Activated CD4-positive, alpha-beta memory T cell treated with anti-CD3 and anti-CD28 coated beads, Interleukin-2, amount 10 ng/mL, durations not matched to agents 7 days and 5 days (primary cell): ENCODE results near the gene SC5D. TPM values are rescaled to one million over a fixed set of nuclear protein-coding genes. Genes with fewer than 3 reads are reported as not detected.

Experiments used
- CTCF ChIA-PET: fragments of 350-600 bp; sonication (Branson Sonifier 250); formaldehyde crosslinking; loops from one replicate; lab custom pipeline; 2021; ENCODE audit warnings: antibody characterized with exemption, inconsistent platforms; lab: Charles Lee
- POLR2A ChIA-PET: fragments of 350-600 bp; sonication (Branson Sonifier 250); formaldehyde crosslinking; loops from one replicate; lab custom pipeline; 2021; ENCODE audit warnings: antibody characterized with exemption; lab: Charles Lee
- DNase-seq: peaks from one replicate; pipeline ENCODE4 v3.0.0-alpha.2; 2020
- H3K27ac Mint-ChIP-seq: one replicate; pipeline ENCODE4 v1.8.0; 2021; ENCODE audit warnings: mild to moderate bottlenecking, mixed read lengths
- H3K27me3 Mint-ChIP-seq: one replicate; pipeline ENCODE4 v1.8.0; 2021; ENCODE audit warnings: mixed read lengths
- H3K36me3 Mint-ChIP-seq: one replicate; pipeline ENCODE4 v1.8.0; 2021; ENCODE audit warnings: low read depth, mixed read lengths
- H3K4me1 Mint-ChIP-seq: one replicate; pipeline ENCODE4 v1.8.0; 2021; ENCODE audit warnings: mixed read lengths
- H3K4me3 Mint-ChIP-seq: one replicate; pipeline ENCODE4 v1.8.0; 2021; ENCODE audit warnings: mild to moderate bottlenecking, mixed read lengths
- H3K9me3 Mint-ChIP-seq: one replicate; pipeline ENCODE4 v1.8.0; 2021; ENCODE audit warnings: mixed read lengths
- total RNA-seq, 2 experiments: library from RNA; stranded (reverse); gene quantifications; one replicate each; pipeline ENCODE4 v1.2.3, GENCODE V29; 2021

Gene SC5D
- total RNA-seq, 2 experiments from 2014 or later = 28.5 to 29.4 TPM

GRCh38 chr11:121323046-121323607, 30.6 kb downstream of the SC5D start:
- Mint-ChIP-seq H3K9me3 (no peaks in the 10 kb centered on the region), H3K4me1 (peaks cover 28% of the 10 kb centered on the region), H3K27ac (no peak overlapping the region), H3K4me3 (no peak overlapping the region), H3K36me3 (no peaks in the 10 kb centered on the region), H3K27me3 (peaks cover 8% of the 10 kb centered on the region)
- POLR2A ChIA-PET = no interaction called here
- DNase-seq = no peak
- CTCF ChIA-PET = interaction anchor here (1.2 to 2.2 kb wide), 2 partner anchors 128 to 268 kb away, joined by 4 to 5 read pairs; no protein-coding TSS in a partner anchor

GRCh38 chr11:121326230-121326629, 33.7 kb downstream of the SC5D start:
- CTCF ChIA-PET = no interaction called here
- H3K27me3 Mint-ChIP-seq = peaks cover 11% of the 10 kb centered on the region
- no peak for DNase-seq
- H3K27ac Mint-ChIP-seq = no peak overlapping the region
- POLR2A ChIA-PET = interaction anchor here (1.5 kb wide), 1 partner anchor 155 kb away, joined by 3 read pairs; no protein-coding TSS in a partner anchor
- H3K4me1 Mint-ChIP-seq = peaks cover 12% of the 10 kb centered on the region
- no peak overlapping the region for H3K4me3 Mint-ChIP-seq
- H3K9me3 Mint-ChIP-seq = no peaks in the 10 kb centered on the region
- H3K36me3 Mint-ChIP-seq = no peaks in the 10 kb centered on the region

- H3K27me3 Mint-ChIP-seq = peaks cover 12% of the 10 kb centered on the region
- no peaks in the 10 kb centered on the region for H3K36me3 Mint-ChIP-seq
- peaks cover 3% of the 10 kb centered on the region for H3K4me1 Mint-ChIP-seq
- CTCF ChIA-PET = interaction anchor here (1.0 to 1.2 kb wide), 2 partner anchors 79 to 123 kb away, joined by 3 to 6 read pairs; no protein-coding TSS in a partner anchor
- POLR2A ChIA-PET = interaction anchor here (1.1 to 1.5 kb wide), 3 partner anchors 122 to 154 kb away, joined by 3 to 4 read pairs (median 3); no protein-coding TSS in a partner anchor
- no peak for DNase-seq
- H3K9me3 Mint-ChIP-seq = no peaks in the 10 kb centered on the region
- H3K4me3 Mint-ChIP-seq = no peak overlapping the region
- no peak overlapping the region for H3K27ac Mint-ChIP-seq
Observed at GRCh38 chr11:121327553-121327952, 35.0 kb downstream of the SC5D start.

GRCh38 chr11:121328176-121328966, 35.8 kb downstream of the SC5D start:
- peak; percentile 60 for DNase-seq
- ChIA-PET POLR2A (interaction anchor here (0.6 to 1.2 kb wide), 5 partner anchors 8 to 123 kb away, joined by 3 to 4 read pairs (median 3); no protein-coding TSS in a partner anchor), CTCF (interaction anchor here (1.2 kb wide), 1 partner anchor 123 kb away, joined by 6 read pairs; no protein-coding TSS in a partner anchor)
- no peaks in the 10 kb centered on the region for H3K9me3 Mint-ChIP-seq
- peaks cover 13% of the 10 kb centered on the region for H3K27me3 Mint-ChIP-seq
- H3K36me3 Mint-ChIP-seq = no peaks in the 10 kb centered on the region
- no peak overlapping the region for H3K27ac Mint-ChIP-seq
- H3K4me1 Mint-ChIP-seq = peaks cover 3% of the 10 kb centered on the region
- no peak overlapping the region for H3K4me3 Mint-ChIP-seq

- peak; percentile 31 for DNase-seq
- CTCF ChIA-PET = no interaction called here
Observed at GRCh38 chr11:121328967-121329679, 36.6 kb downstream of the SC5D start.

GRCh38 chr11:121329781-121330395, 37.3 kb downstream of the SC5D start:
- no peak for DNase-seq
- Mint-ChIP-seq H3K27ac (no peak overlapping the region), H3K4me3 (no peak overlapping the region), H3K9me3 (no peaks in the 10 kb centered on the region), H3K27me3 (peaks cover 20% of the 10 kb centered on the region), H3K36me3 (no peaks in the 10 kb centered on the region), H3K4me1 (peaks cover 7% of the 10 kb centered on the region)
- CTCF ChIA-PET = no interaction called here
- POLR2A ChIA-PET = no interaction called here

More at GRCh38 chr11:121328967-121329679, 36.6 kb downstream of the SC5D start:
- H3K4me1 Mint-ChIP-seq = peaks cover 3% of the 10 kb centered on the region
- no peak overlapping the region for H3K4me3 Mint-ChIP-seq
- POLR2A ChIA-PET = interaction anchor here (0.6 to 1.2 kb wide), 4 partner anchors 8 to 120 kb away, joined by 3 to 4 read pairs (median 4); no protein-coding TSS in a partner anchor
- no peak overlapping the region for H3K27ac Mint-ChIP-seq
- H3K36me3 Mint-ChIP-seq = no peaks in the 10 kb centered on the region
- H3K9me3 Mint-ChIP-seq = no peaks in the 10 kb centered on the region
- H3K27me3 Mint-ChIP-seq = peaks cover 18% of the 10 kb centered on the region

- no peaks in the 10 kb centered on the region for H3K9me3 Mint-ChIP-seq
- ChIA-PET CTCF (no interaction called here), POLR2A (no interaction called here)
- H3K36me3 Mint-ChIP-seq = no peaks in the 10 kb centered on the region
- DNase-seq = no peak
- H3K27ac Mint-ChIP-seq = no peak overlapping the region
- peaks cover 6% of the 10 kb centered on the region for H3K4me1 Mint-ChIP-seq
- peaks cover 18% of the 10 kb centered on the region for H3K27me3 Mint-ChIP-seq
- H3K4me3 Mint-ChIP-seq = no peak overlapping the region
Observed at GRCh38 chr11:121330614-121331435, 38.3 kb downstream of the SC5D start.

- Mint-ChIP-seq H3K9me3 (no peaks in the 10 kb centered on the region), H3K27me3 (peaks cover 18% of the 10 kb centered on the region), H3K4me1 (peaks cover 43% of the 10 kb centered on the region), H3K27ac (no peak overlapping the region), H3K36me3 (no peaks in the 10 kb centered on the region), H3K4me3 (no peak overlapping the region)
- POLR2A ChIA-PET = interaction anchor here (1.8 kb wide), 1 partner anchor 115 kb away, joined by 5 read pairs; no protein-coding TSS in a partner anchor
- no peak for DNase-seq
- CTCF ChIA-PET = no interaction called here
Observed at GRCh38 chr11:121334973-121335710, 42.6 kb downstream of the SC5D start.

- DNase-seq = no peak
- Mint-ChIP-seq H3K4me1 (peaks cover 51% of the 10 kb centered on the region), H3K27ac (no peak overlapping the region), H3K9me3 (no peaks in the 10 kb centered on the region), H3K27me3 (peaks cover 13% of the 10 kb centered on the region), H3K36me3 (no peaks in the 10 kb centered on the region), H3K4me3 (no peak overlapping the region)
- ChIA-PET POLR2A (interaction anchor here (0.8 to 1.8 kb wide), 5 partner anchors 8 to 114 kb away, joined by 3 to 5 read pairs (median 4); partner anchors contain the start of gene SC5D), CTCF (interaction anchor here (0.7 to 1.0 kb wide), 5 partner anchors 11 to 255 kb away, joined by 3 to 4 read pairs (median 3); no protein-coding TSS in a partner anchor)
Observed at GRCh38 chr11:121336279-121336937, 43.8 kb downstream of the SC5D start.

GRCh38 chr11:121337078-121337477, 44.5 kb downstream of the SC5D start:
- H3K4me3 Mint-ChIP-seq = no peak overlapping the region
- no peaks in the 10 kb centered on the region for H3K36me3 Mint-ChIP-seq
- peaks cover 13% of the 10 kb centered on the region for H3K27me3 Mint-ChIP-seq
- ChIA-PET POLR2A (interaction anchor here (0.8 to 1.8 kb wide), 5 partner anchors 9 to 113 kb away, joined by 3 to 5 read pairs (median 4); partner anchors contain the start of gene SC5D), CTCF (interaction anchor here (0.8 kb wide), 1 partner anchor 17 kb away, joined by 3 read pairs; no protein-coding TSS in a partner anchor)
- H3K9me3 Mint-ChIP-seq = no peaks in the 10 kb centered on the region
- peak overlapping the region; percentile 72 for H3K27ac Mint-ChIP-seq
- peaks cover 57% of the 10 kb centered on the region for H3K4me1 Mint-ChIP-seq
- peak; percentile 47 for DNase-seq
